ENCODE results near the gene AFMID.

The AFMID gene

DNA sequence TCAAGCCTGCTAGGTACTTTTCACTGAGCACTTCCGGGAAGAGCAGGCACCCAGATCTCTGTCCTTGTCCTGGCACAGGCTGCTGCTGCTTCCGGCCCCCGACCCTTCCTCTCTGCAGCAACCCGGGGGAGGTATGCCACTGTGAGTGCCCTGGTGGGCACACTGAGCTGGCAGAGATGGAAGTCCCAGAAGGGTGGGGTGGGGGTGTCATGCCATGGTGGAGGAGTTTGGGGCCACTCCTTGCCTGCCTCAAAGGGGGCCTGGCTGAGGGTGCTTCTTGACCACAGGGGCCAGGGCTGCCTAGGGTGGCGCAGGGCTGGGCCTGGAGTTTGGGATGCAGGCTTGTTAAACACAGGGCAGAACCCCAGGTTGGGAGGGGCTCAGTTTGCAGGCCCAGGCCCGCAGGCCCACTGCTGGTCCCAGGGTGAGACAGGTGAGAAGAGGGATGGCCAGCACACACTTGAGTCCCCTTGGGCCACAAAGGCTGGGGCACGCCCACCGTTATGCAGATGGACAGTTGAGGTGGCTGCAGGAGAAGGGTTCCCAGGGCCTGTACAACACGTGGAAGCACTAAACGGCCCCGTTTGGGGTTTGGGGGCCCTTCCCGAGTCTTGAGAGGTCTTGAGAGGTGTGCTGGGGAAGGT, 53.0 kb downstream of the AFMID start:
- Mint-ChIP-seq H3K27me3 (ENCODE audit: low read depth) (no peaks in the 10 kb centered on the region), H3K4me3 (no peak overlapping the region), H3K36me3 (ENCODE audit: low read depth) (no peaks in the 10 kb centered on the region), H3K4me1 (ENCODE audit: low read depth) (no peaks in the 10 kb centered on the region), H3K27ac (no peak overlapping the region), H3K9me3 (no peaks in the 10 kb centered on the region)
- DNase-seq (ENCODE audit: low spot score), result no peak

GRCh38 chr17:78240839-78241238, 53.7 kb downstream of the AFMID start:
- DNase-seq (ENCODE audit: low spot score), result no peak
- H3K4me1 Mint-ChIP-seq (ENCODE audit: low read depth), result no peaks in the 10 kb centered on the region
- no peaks in the 10 kb centered on the region for H3K27me3 Mint-ChIP-seq (ENCODE audit: low read depth)
- no peaks in the 10 kb centered on the region for H3K9me3 Mint-ChIP-seq
- no peaks in the 10 kb centered on the region for H3K36me3 Mint-ChIP-seq (ENCODE audit: low read depth)
- no peak overlapping the region for H3K4me3 Mint-ChIP-seq
- no peak overlapping the region for H3K27ac Mint-ChIP-seq

DNA sequence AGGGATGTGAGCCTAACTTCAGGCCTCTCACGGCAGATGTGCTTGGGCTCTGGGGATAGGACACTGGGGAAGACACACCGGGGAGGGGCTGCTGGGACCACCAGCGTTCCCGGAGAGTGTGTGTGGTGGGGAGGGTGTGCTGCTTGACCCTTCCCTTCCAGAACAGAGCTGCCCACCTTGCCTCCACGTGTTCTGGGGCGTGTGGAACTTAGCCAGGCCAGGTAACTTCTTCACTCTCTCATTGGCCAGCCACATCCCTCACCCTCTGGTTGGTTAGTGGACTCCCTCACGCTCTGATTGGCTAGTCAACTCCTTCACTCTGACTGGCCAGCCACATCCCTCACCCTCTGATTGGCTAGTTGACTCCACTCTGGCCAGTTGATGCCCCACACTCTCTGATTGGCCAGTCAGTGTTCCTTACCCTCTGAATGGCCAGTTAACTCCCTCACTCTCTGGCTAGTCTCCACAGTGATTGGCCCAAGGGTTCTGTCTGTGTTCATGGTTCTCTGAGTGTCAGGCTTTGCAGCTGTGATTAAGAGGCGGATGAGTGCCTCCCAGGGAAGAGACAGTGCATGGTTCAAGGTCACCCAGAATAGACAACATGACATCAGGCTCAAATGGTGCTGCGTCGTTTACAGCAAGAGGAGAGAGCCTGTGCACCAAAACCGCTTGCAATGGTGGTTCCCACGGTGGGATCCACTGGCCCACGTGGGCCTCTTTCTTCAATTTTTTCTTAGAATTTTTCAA, 54.3 kb downstream of the AFMID start:
- Mint-ChIP-seq H3K4me3 (no peak overlapping the region), H3K4me1 (ENCODE audit: low read depth) (no peaks in the 10 kb centered on the region), H3K27me3 (ENCODE audit: low read depth) (no peaks in the 10 kb centered on the region), H3K9me3 (no peaks in the 10 kb centered on the region), H3K27ac (no peak overlapping the region), H3K36me3 (ENCODE audit: low read depth) (no peaks in the 10 kb centered on the region)
- no peak for DNase-seq (ENCODE audit: low spot score)

GRCh38 chr17:78242024-78242742, 55.0 kb downstream of the AFMID start:
- Mint-ChIP-seq H3K36me3 (ENCODE audit: low read depth) (no peaks in the 10 kb centered on the region), H3K9me3 (no peaks in the 10 kb centered on the region), H3K27ac (no peak overlapping the region), H3K4me1 (ENCODE audit: low read depth) (no peaks in the 10 kb centered on the region), H3K27me3 (ENCODE audit: low read depth) (no peaks in the 10 kb centered on the region), H3K4me3 (no peak overlapping the region)
- DNase-seq (ENCODE audit: low spot score), result no peak

GRCh38 chr17:78247304-78247703, 60.1 kb downstream of the AFMID start:
- no peaks in the 10 kb centered on the region for H3K27me3 Mint-ChIP-seq (ENCODE audit: low read depth)
- no peak overlapping the region for H3K27ac Mint-ChIP-seq
- H3K4me3 Mint-ChIP-seq, result no peak overlapping the region
- DNase-seq (ENCODE audit: low spot score), result no peak
- H3K36me3 Mint-ChIP-seq (ENCODE audit: low read depth), result no peaks in the 10 kb centered on the region
- peaks cover 14% of the 10 kb centered on the region for H3K4me1 Mint-ChIP-seq (ENCODE audit: low read depth)
- H3K9me3 Mint-ChIP-seq, result no peaks in the 10 kb centered on the region

- no peaks in the 10 kb centered on the region for H3K27me3 Mint-ChIP-seq (ENCODE audit: low read depth)
- H3K4me3 Mint-ChIP-seq, result no peak overlapping the region
- H3K9me3 Mint-ChIP-seq, result no peaks in the 10 kb centered on the region
- no peak overlapping the region for H3K27ac Mint-ChIP-seq
- no peak for DNase-seq (ENCODE audit: low spot score)
- no peaks in the 10 kb centered on the region for H3K36me3 Mint-ChIP-seq (ENCODE audit: low read depth)
- peaks cover 23% of the 10 kb centered on the region for H3K4me1 Mint-ChIP-seq (ENCODE audit: low read depth)
Observed at GRCh38 chr17:78248051-78248914, 61.1 kb downstream of the AFMID start.

DNA sequence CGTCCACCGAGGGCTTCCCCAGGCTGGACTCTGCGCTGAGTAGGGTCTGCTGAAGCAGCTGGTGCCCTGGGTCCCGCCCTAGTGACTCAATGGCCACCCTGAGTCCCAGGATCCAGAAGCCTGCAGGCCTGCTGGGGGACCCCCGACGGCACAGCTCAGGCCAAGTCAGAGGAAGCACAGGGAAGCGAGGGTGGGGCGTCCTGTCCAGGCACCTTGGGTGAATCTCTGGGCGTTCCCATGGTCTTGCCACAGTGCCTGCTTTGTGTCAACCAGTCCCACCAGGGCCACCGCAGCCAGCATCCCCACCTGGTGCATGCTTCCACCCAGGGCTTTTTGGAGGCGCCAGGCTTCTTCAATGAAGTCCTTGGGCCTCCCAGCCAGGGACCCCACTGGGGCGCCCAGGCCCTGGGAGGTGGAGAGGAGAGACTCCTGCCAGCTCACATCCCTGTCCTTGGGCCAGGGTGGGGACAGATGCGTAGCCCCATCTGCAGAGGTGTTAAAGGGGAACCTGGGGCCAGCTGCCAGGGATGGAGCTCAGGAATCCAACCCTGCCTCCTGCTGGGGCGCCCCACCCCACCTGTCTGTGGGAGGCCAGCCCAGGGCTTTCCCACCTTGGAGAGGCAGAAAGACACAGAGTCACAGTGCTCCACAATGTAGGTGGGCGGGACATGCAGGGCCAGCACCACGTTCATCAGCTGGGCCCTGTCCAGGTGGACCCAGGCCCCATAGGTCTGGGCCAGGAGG, 62.1 kb downstream of the AFMID start:
- no peaks in the 10 kb centered on the region for H3K27me3 Mint-ChIP-seq (ENCODE audit: low read depth)
- peaks cover 26% of the 10 kb centered on the region for H3K4me1 Mint-ChIP-seq (ENCODE audit: low read depth)
- no peak overlapping the region for H3K27ac Mint-ChIP-seq
- H3K9me3 Mint-ChIP-seq, result no peaks in the 10 kb centered on the region
- H3K36me3 Mint-ChIP-seq (ENCODE audit: low read depth), result no peaks in the 10 kb centered on the region
- no peak for DNase-seq (ENCODE audit: low spot score)
- no peak overlapping the region for H3K4me3 Mint-ChIP-seq

- H3K27me3 Mint-ChIP-seq (ENCODE audit: low read depth), result no peaks in the 10 kb centered on the region
- no peak overlapping the region for H3K27ac Mint-ChIP-seq
- H3K9me3 Mint-ChIP-seq, result no peaks in the 10 kb centered on the region
- H3K4me3 Mint-ChIP-seq, result no peak overlapping the region
- no peaks in the 10 kb centered on the region for H3K36me3 Mint-ChIP-seq (ENCODE audit: low read depth)
- H3K4me1 Mint-ChIP-seq (ENCODE audit: low read depth), result peaks cover 29% of the 10 kb centered on the region
- DNase-seq (ENCODE audit: low spot score), result no peak
Observed at GRCh38 chr17:78249818-78250806, 63.0 kb downstream of the AFMID start.

DNA sequence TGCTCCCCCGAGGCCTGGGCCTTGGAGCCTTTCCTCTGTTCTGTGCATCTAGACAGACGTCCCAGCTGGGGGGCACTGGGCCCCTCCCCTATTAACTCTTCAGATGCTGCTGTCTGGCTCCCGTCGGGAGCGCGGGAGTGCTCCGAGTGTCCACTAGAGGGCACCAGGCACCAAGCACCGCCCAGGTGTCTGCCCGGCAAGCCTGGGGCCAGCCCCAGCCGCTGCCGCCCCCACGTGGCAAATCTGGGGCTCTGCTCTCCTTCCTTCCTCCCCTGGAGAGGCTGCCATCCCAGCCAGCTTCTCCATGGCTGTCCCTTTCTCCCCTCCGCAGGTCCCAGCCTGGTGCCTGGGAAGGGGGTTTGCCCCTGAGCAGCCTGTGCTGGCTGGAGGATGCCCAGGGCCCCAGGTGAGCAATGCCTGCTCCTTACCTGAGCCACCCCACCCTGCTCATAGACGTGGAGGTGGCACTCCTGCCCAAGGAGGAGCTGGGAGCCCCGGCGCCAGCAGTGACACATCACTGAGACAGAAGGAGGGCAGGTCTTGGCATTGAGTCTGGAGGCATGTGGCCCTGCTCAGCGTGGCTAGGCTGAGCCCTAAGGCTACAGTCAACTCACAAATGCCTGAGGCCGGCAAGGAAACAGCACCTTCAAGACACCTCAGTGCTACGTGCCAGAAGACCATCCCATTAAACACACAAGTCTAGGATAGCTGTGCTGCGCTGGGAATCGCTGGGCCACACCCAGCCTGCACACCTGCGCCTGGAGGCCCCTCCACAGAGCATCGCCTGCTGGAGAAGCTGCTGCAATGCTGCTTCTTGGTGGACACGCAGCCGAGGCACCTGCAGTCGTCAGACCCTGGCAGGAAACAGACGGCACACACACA, 64.0 kb downstream of the AFMID start:
- peak; percentile 83 for DNase-seq (ENCODE audit: low spot score)
- peaks cover 33% of the 10 kb centered on the region for H3K4me1 Mint-ChIP-seq (ENCODE audit: low read depth)
- no peaks in the 10 kb centered on the region for H3K36me3 Mint-ChIP-seq (ENCODE audit: low read depth)
- no peaks in the 10 kb centered on the region for H3K27me3 Mint-ChIP-seq (ENCODE audit: low read depth)
- H3K9me3 Mint-ChIP-seq, result no peaks in the 10 kb centered on the region
- peak overlapping the region; percentile 58 for H3K4me3 Mint-ChIP-seq
- no peak overlapping the region for H3K27ac Mint-ChIP-seq

DNA sequence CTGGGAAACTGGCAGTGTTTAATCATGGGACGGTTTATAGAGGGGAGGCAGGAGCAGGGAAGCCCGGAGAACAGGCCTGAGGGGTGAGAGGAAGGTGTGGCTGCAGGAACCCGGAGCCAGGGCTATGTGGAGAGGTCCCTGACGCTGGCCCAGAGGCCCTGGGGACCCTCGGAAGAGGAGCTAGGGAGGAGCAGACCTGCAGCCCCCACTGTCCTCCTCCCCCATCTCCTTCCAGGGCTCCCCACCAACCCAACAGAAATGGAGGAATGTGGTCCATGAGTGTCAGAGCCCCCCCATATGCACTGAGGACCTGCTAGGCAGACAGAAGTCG, 64.6 kb downstream of the AFMID start:
- H3K4me1 Mint-ChIP-seq (ENCODE audit: low read depth), result peaks cover 33% of the 10 kb centered on the region
- no peak for DNase-seq (ENCODE audit: low spot score)

DNA sequence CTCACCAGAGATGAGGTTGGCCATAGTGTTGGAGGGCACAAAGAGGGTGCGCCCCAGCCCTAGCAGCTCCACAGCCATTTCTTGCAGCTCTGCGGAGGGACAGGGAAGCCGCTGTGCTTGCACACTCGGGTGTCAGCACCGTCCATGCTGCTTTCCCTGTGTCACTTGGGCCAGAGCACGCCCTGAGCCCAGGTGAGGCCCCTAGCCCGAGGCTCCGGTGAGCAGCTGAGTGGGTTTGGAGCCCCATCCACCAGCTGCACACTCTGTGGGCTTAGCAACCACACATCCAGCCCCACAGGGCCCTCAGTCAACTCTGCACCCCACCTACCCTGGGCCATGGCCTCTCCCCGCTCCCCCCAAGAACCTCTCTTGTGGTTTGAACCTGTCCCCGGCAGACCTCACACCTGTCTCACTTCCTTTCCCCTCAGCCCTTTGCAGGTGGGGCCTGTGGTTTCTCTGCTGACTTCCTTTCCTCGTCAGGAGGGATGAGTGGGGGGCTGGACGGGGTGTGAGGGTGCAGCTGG, 65.0 kb downstream of the AFMID start:
- Mint-ChIP-seq H3K27me3 (ENCODE audit: low read depth) (no peaks in the 10 kb centered on the region), H3K27ac (peak overlapping the region; percentile 42), H3K4me3 (peak overlapping the region; percentile 74)

More for the DNA sequence above, 64.6 kb downstream of the AFMID start:
- Mint-ChIP-seq H3K36me3 (ENCODE audit: low read depth) (no peaks in the 10 kb centered on the region), H3K27ac (no peak overlapping the region), H3K9me3 (no peaks in the 10 kb centered on the region), H3K4me3 (peak overlapping the region; percentile 74), H3K27me3 (ENCODE audit: low read depth) (no peaks in the 10 kb centered on the region)

More for the DNA sequence above, 65.0 kb downstream of the AFMID start:
- no peaks in the 10 kb centered on the region for H3K9me3 Mint-ChIP-seq
- DNase-seq (ENCODE audit: low spot score), result no peak
- H3K36me3 Mint-ChIP-seq (ENCODE audit: low read depth), result no peaks in the 10 kb centered on the region
- H3K4me1 Mint-ChIP-seq (ENCODE audit: low read depth), result peaks cover 33% of the 10 kb centered on the region

All from T-helper 2 cell treated with Interferon-gamma antibody and Interleukin-4, amounts not matched to agents 5 μg/mL and 100 μg/mL, for 36 hours (primary cell).